ENCODE results near the gene TBL1XR1. TPM values are rescaled to one million over a fixed set of nuclear protein-coding genes. Genes with fewer than 3 reads are reported as not detected.

TBL1XR1 gene
- total RNA-seq, 4 donors from 2014 or later: 58.5 to 106 (median 77.9) TPM

- no peak for DNase-seq (ENCODE audit: low spot score)
- ATAC-seq (ENCODE audit: low FRiP score): no peak
- TF ChIP-seq, protein P1, sequence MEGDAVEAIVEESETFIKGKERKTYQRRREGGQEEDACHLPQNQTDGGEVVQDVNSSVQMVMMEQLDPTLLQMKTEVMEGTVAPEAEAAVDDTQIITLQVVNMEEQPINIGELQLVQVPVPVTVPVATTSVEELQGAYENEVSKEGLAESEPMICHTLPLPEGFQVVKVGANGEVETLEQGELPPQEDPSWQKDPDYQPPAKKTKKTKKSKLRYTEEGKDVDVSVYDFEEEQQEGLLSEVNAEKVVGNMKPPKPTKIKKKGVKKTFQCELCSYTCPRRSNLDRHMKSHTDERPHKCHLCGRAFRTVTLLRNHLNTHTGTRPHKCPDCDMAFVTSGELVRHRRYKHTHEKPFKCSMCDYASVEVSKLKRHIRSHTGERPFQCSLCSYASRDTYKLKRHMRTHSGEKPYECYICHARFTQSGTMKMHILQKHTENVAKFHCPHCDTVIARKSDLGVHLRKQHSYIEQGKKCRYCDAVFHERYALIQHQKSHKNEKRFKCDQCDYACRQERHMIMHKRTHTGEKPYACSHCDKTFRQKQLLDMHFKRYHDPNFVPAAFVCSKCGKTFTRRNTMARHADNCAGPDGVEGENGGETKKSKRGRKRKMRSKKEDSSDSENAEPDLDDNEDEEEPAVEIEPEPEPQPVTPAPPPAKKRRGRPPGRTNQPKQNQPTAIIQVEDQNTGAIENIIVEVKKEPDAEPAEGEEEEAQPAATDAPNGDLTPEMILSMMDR (IDR thresholded peaks at IDR 0.05): no peak
Observed at GRCh38 chr3:176994891-176995781, 202.1 kb downstream of the TBL1XR1 start.

- TF ChIP-seq, protein P1 (IDR thresholded peaks at IDR 0.05): no peak
- DNase-seq (ENCODE audit: low spot score) (no peak), ATAC-seq (ENCODE audit: low FRiP score) (no peak)
Observed at GRCh38 chr3:176994393-176994792, 202.9 kb downstream of the TBL1XR1 start.

GRCh38 chr3:176992978-176993377 lies 204.3 kb downstream of the TBL1XR1 start:
- DNase-seq (ENCODE audit: low spot score) (no peak), ATAC-seq (ENCODE audit: low FRiP score) (no peak)
- TF ChIP-seq, protein P1 (IDR thresholded peaks at IDR 0.05): no peak

- DNase-seq (ENCODE audit: low spot score): no peak
- no peak for ATAC-seq (ENCODE audit: low FRiP score)
- TF ChIP-seq, protein P1 (IDR thresholded peaks at IDR 0.05): no peak
Observed at GRCh38 chr3:176992565-176992964, 204.7 kb downstream of the TBL1XR1 start.

DNA sequence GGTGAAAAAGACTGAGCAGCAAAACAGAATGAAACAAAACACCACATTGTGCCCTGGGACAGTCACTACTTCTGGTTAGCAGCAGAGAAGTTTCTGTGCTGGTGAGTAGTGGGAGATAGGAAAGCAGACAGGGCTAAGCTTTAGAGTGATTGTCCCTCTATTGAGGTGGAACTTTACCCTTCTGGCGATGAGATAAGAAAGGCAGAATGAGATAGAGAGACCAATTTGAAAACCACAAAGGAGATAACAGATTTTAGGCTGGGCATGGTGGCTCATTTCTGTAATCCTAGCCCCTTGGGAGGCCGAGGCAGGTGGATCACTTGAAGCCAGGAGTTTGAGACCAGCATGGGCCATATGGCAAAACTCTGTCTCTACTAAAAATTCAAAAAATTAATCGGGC lies 208.5 kb downstream of the TBL1XR1 start:
- TF ChIP-seq, protein P1 (IDR thresholded peaks at IDR 0.05): no peak
- ATAC-seq (ENCODE audit: low FRiP score) (no peak), DNase-seq (ENCODE audit: low spot score) (no peak)

- ATAC-seq (ENCODE audit: low FRiP score) (no peak), DNase-seq (ENCODE audit: low spot score) (no peak)
- TF ChIP-seq, protein P1 (IDR thresholded peaks at IDR 0.05): no peak
Observed at GRCh38 chr3:176987901-176988650, 209.2 kb downstream of the TBL1XR1 start.

Data from omental fat pad (tissue), 4 donors.